GM23338 (cell line): ENCODE measurements around the gene ZCCHC8. TPM values are rescaled to one million over a fixed set of nuclear protein-coding genes. Genes with fewer than 3 reads are reported as not detected.
"Not testable (repeated sequence)": the region's sequence is repeated elsewhere in the genome, so short reads cannot be mapped to it uniquely, and the experiment has no call there.

Experiments used
- ATAC-seq: fragments of 200-7000 bp; cut with Tn5 transposase; 3 replicates; pipeline ENCODE4 v1.9.1; 2020
- DNase-seq: peaks from one replicate; pipeline ENCODE4 v3.0.0-alpha.2; 2015; ENCODE audit warnings: low spot score
- H2AFZ ChIP-seq: fragments of 200-600 bp; sonication (generic); 2 replicates; pipeline ENCODE4 v1.8.0; 2016; ENCODE audit warnings: antibody characterized with exemption, mild to moderate bottlenecking, moderate library complexity
- H3F3A ChIP-seq: fragments of 200-600 bp; sonication (generic); replicated peaks from 2 replicates; pipeline ENCODE4 v1.8.0; 2017; ENCODE audit warnings: antibody characterized with exemption, mixed run types, low read depth
- H3K27ac ChIP-seq: fragments of 200-600 bp; sonication (generic); 2 replicates; pipeline ENCODE4 v1.6.1; 2016; ENCODE audit warnings: low read depth
- H3K27me3 ChIP-seq: fragments of 200-600 bp; sonication (generic); 2 replicates; pipeline ENCODE4 v1.8.0; 2016; ENCODE audit warnings: mild to moderate bottlenecking, mixed run types, moderate library complexity; ENCODE audit not compliant: insufficient read depth
- H3K36me3 ChIP-seq: fragments of 200-600 bp; sonication (generic); 2 replicates; pipeline ENCODE4 v1.8.0; 2016; ENCODE audit warnings: mild to moderate bottlenecking; ENCODE audit not compliant: insufficient read depth
- H3K4me1 ChIP-seq: fragments of 200-600 bp; sonication (generic); 2 replicates; pipeline ENCODE4 v1.8.0; 2016; ENCODE audit warnings: mild to moderate bottlenecking, moderate library complexity; ENCODE audit not compliant: insufficient read depth
- H3K4me2 ChIP-seq: fragments of 200-600 bp; sonication (generic); 2 replicates; pipeline ENCODE4 v1.7.1; 2017; ENCODE audit warnings: mixed run types
- H3K4me3 ChIP-seq: fragments of 200-600 bp; sonication (generic); 2 replicates; pipeline ENCODE4 v1.6.1; 2016; ENCODE audit warnings: mixed run types
- H3K79me2 ChIP-seq: fragments of 200-600 bp; sonication (generic); replicated peaks from 2 replicates; pipeline ENCODE4 v1.8.0; 2017; ENCODE audit warnings: mild to moderate bottlenecking; ENCODE audit not compliant: insufficient read depth
- H3K9me2 ChIP-seq: fragments of 200-600 bp; sonication (generic); 2 replicates; pipeline ENCODE4 v1.8.0; 2017; ENCODE audit not compliant: insufficient read depth
- H4K20me1 ChIP-seq: fragments of 200-600 bp; sonication (generic); replicated peaks from 2 replicates; pipeline ENCODE4 v1.8.0; 2017; ENCODE audit warnings: mild to moderate bottlenecking; ENCODE audit not compliant: insufficient read depth
- H3K27ac Mint-ChIP-seq: 2 replicates; pipeline ENCODE4 v1.8.0; 2020; ENCODE audit warnings: inconsistent platforms, mild to moderate bottlenecking, moderate library complexity, mixed read lengths
- H3K27me3 Mint-ChIP-seq: 3 replicates; pipeline ENCODE4 v1.8.0; 2022; ENCODE audit warnings: low read depth, mild to moderate bottlenecking, moderate library complexity, mixed read lengths, inconsistent platforms; ENCODE audit not compliant: insufficient read depth, poor library complexity
- H3K36me3 Mint-ChIP-seq: 3 replicates; pipeline ENCODE4 v1.8.0; 2021; ENCODE audit warnings: low read depth, mild to moderate bottlenecking, inconsistent platforms, moderate library complexity, mixed read lengths
- H3K4me1 Mint-ChIP-seq: 3 replicates; pipeline ENCODE4 v1.8.0; 2020; ENCODE audit warnings: mild to moderate bottlenecking, inconsistent platforms, mixed read lengths
- H3K4me3 Mint-ChIP-seq: 3 replicates; pipeline ENCODE4 v1.8.0; 2021; ENCODE audit warnings: moderate library complexity, mild to moderate bottlenecking, inconsistent platforms, mixed read lengths
- H3K9me3 Mint-ChIP-seq: 3 replicates; pipeline ENCODE4 v1.8.0; 2020; ENCODE audit warnings: moderate library complexity, mild to moderate bottlenecking, inconsistent platforms, mixed read lengths
- EZH2 ChIP-seq: fragments of 200-600 bp; sonication (generic); IDR thresholded peaks from one replicate; pipeline ENCODE4 v1.8.0; 2017; ENCODE audit warnings: antibody characterized with exemption, mild to moderate bottlenecking, low read depth; ENCODE audit not compliant: unreplicated experiment
- JUNB ChIP-seq: IDR thresholded peaks from one replicate; pipeline ENCODE4 v1.6.1; 2016; ENCODE audit warnings: antibody characterized with exemption; ENCODE audit not compliant: unreplicated experiment
- NANOG ChIP-seq: IDR thresholded peaks from 2 replicates; pipeline ENCODE4 v1.6.1; 2016; ENCODE audit warnings: antibody characterized with exemption, borderline replicate concordance
- POLR2AphosphoS5 ChIP-seq: IDR thresholded peaks from 2 replicates; pipeline ENCODE4 v1.6.1; 2016; ENCODE audit warnings: antibody characterized with exemption, low read depth
- REST ChIP-seq: IDR thresholded peaks from one replicate; pipeline ENCODE4 v1.6.1; 2018; ENCODE audit warnings: antibody characterized with exemption; ENCODE audit not compliant: unreplicated experiment
- STAT1 ChIP-seq: IDR thresholded peaks from one replicate; pipeline ENCODE4 v1.6.1; 2016; ENCODE audit warnings: antibody characterized with exemption; ENCODE audit not compliant: unreplicated experiment
- ZNF114 ChIP-seq: fragments of 250-450 bp; sonication (Bioruptor Pico); IDR thresholded peaks from 2 replicates; pipeline ENCODE4 v1.5.0; 2020; ENCODE audit warnings: mild to moderate bottlenecking, moderate library complexity
- ZNF331 ChIP-seq: fragments of 250-450 bp; sonication (Bioruptor Pico); IDR thresholded peaks from 2 replicates; pipeline ENCODE4 v1.5.0; 2020; ENCODE audit warnings: low read depth, mild to moderate bottlenecking, moderate library complexity
- ZNF462 ChIP-seq: fragments of 250-450 bp; sonication (Bioruptor Pico); IDR thresholded peaks from 2 replicates; pipeline ENCODE4 v1.5.0; 2020; ENCODE audit warnings: mild to moderate bottlenecking, moderate library complexity
- polyA plus RNA-seq: library from polyadenylated mRNA; unstranded; fragments of >200 nt; fragmentation: Nextera tagmentation; extraction: Ambion mirVana; gene quantifications from 2 replicates; pipeline ENCODE4 v1.2.1, GENCODE V29; 2016
- total RNA-seq: library from RNA; depleted of rRNA; stranded (reverse); fragments of >200 nt; shearing (Covaris generic); gene quantifications from 2 replicates; pipeline ENCODE4 v1.2.3, GENCODE V29; 2014
- TF ChIP-seq, protein P1 (sequence below), 2 experiments: fragments of 200-600 bp in 1 of 2; sonication (generic) in 1 of 2; conservative IDR thresholded peaks; 2 replicates each; pipeline versions ENCODE4 v1.5.1 to v1.6.1; 2016 to 2017; ENCODE audit warnings: antibody characterized with exemption in 2 of 2, low read depth in 2 of 2, mild to moderate bottlenecking in 2 of 2, moderate library complexity in 1 of 2

Gene ZCCHC8
- total and polyA plus RNA-seq, 2 experiments from 2014 or later = 23.9 to 39.0 TPM

GRCh38 chr12:122438822-122439221, 61.9 kb downstream of the ZCCHC8 start:
- not testable (repeated sequence) for H3K4me1 Mint-ChIP-seq, H3K36me3 ChIP-seq, H3K9me3 Mint-ChIP-seq, H3K4me2 ChIP-seq, DNase-seq, H3K27me3 Mint-ChIP-seq, H3K4me3 ChIP-seq, H3F3A ChIP-seq, H3K79me2 ChIP-seq, H4K20me1 ChIP-seq, H3K27ac ChIP-seq, H3K27me3 ChIP-seq, ATAC-seq, H3K9me2 ChIP-seq, H3K4me1 ChIP-seq, H3K4me3 Mint-ChIP-seq, H3K36me3 Mint-ChIP-seq
- H3K27ac Mint-ChIP-seq = 0 out of 2 replicates have a peak overlapping the region, but pooled peaks have one; percentile 11
- peak overlapping the region; percentile 63 for H2AFZ ChIP-seq

DNA sequence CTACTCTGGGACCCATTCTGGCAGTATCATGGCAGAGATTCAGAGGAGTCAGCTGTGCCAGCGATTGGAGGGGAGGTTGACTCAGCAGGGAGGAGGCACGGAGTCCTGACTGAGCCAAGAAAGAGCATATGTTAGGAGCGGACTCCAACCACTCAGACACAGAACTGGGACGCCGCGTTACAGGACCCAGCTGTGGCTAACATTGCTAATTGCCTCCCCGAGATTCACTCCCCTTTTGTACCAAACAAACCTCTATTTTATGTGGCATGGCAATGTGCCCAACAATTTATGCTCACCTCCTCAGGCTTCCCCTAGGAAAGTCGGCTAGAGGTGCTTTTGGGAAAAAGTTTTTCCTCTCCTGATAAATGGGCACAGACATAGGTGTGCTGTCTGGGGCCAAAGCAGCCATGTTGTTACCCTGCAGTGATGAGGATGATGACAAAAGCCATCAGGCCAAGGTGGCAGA, 63.0 kb downstream of the ZCCHC8 start:
- H3K27me3 Mint-ChIP-seq = peaks cover 3% of the 10 kb centered on the region
- Histone ChIP-seq H3K79me2 (no peaks in the 10 kb centered on the region), H3K27ac (no peak overlapping the region), H3K9me2 (no peaks in the 10 kb centered on the region), H3K27me3 (no peaks in the 10 kb centered on the region), H3K4me2 (no peak overlapping the region), H4K20me1 (no peaks in the 10 kb centered on the region), H2AFZ (peak overlapping the region; percentile 72), H3K4me3 (no peak overlapping the region), H3K4me1 (no peaks in the 10 kb centered on the region), H3K36me3 (no peaks in the 10 kb centered on the region), H3F3A (no peaks in the 10 kb centered on the region)
- H3K27ac Mint-ChIP-seq = no peak overlapping the region
- H3K36me3 Mint-ChIP-seq = no peaks in the 10 kb centered on the region
- no peaks in the 10 kb centered on the region for H3K4me1 Mint-ChIP-seq
- no peaks in the 10 kb centered on the region for H3K9me3 Mint-ChIP-seq
- no peak for DNase-seq
- no peak; the same call in 2 of the 3 replicates for ATAC-seq
- no peak overlapping the region for H3K4me3 Mint-ChIP-seq
- TF ChIP-seq ZNF462 (CRISPR knock-in tag) = no peak
- no peak for TF ChIP-seq NANOG
- TF ChIP-seq REST = no peak
- TF ChIP-seq POLR2AphosphoS5 = no peak
- TF ChIP-seq EZH2 = no peak
- no peak for TF ChIP-seq STAT1
- no peak for TF ChIP-seq ZNF114 (CRISPR knock-in tag)
- TF ChIP-seq ZNF331 (CRISPR knock-in tag) = no peak
- TF ChIP-seq, protein P1, sequence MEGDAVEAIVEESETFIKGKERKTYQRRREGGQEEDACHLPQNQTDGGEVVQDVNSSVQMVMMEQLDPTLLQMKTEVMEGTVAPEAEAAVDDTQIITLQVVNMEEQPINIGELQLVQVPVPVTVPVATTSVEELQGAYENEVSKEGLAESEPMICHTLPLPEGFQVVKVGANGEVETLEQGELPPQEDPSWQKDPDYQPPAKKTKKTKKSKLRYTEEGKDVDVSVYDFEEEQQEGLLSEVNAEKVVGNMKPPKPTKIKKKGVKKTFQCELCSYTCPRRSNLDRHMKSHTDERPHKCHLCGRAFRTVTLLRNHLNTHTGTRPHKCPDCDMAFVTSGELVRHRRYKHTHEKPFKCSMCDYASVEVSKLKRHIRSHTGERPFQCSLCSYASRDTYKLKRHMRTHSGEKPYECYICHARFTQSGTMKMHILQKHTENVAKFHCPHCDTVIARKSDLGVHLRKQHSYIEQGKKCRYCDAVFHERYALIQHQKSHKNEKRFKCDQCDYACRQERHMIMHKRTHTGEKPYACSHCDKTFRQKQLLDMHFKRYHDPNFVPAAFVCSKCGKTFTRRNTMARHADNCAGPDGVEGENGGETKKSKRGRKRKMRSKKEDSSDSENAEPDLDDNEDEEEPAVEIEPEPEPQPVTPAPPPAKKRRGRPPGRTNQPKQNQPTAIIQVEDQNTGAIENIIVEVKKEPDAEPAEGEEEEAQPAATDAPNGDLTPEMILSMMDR (conservative IDR thresholded peaks at IDR 0.05; ENCODE audit: low read depth in 2 of 2) = no peak
- no peak for TF ChIP-seq JUNB
